Fibroblast of villous mesenchyme (primary cell): ENCODE results near the gene BAIAP3. TPM values are rescaled to one million over a fixed set of nuclear protein-coding genes. Genes with fewer than 3 reads are reported as not detected.

ENCODE experiments used
- DNase-seq: peaks from one replicate; pipeline ENCODE4 v3.0.0-alpha.2; 2010; ENCODE audit warnings: low read depth
- H3K4me3 ChIP-seq: 2 replicates; pipeline ENCODE4 v1.5.1; 2011; ENCODE audit warnings: low read depth, mild to moderate bottlenecking, low read length
- CTCF ChIP-seq: IDR thresholded peaks from 2 replicates; pipeline ENCODE4 v1.5.1; 2012; ENCODE audit warnings: low read depth, mild to moderate bottlenecking, low read length; ENCODE audit not compliant: insufficient read depth
- total RNA-seq: library from RNA; depleted of rRNA; stranded (reverse); fragments of >200 nt; gene quantifications from 2 replicates; pipeline ENCODE4 v1.2.3, GENCODE V29; 2012

BAIAP3 gene
- total RNA-seq, 1 donor, result under 0.01 TPM

- no peak for DNase-seq
- H3K4me3 ChIP-seq, result no peak overlapping the region
- TF ChIP-seq CTCF, result no peak
Measured at GRCh38 chr16:1387331-1387730, 53.9 kb downstream of the BAIAP3 start.

GRCh38 chr16:1389762-1390161 lies 56.3 kb downstream of the BAIAP3 start:
- TF ChIP-seq CTCF, result no peak
- no peak for DNase-seq
- H3K4me3 ChIP-seq, result no peak overlapping the region

GRCh38 chr16:1390239-1390779 lies 56.9 kb downstream of the BAIAP3 start:
- TF ChIP-seq CTCF, result no peak
- H3K4me3 ChIP-seq, result no peak overlapping the region
- DNase-seq, result no peak

GRCh38 chr16:1392826-1393225 lies 59.4 kb downstream of the BAIAP3 start:
- no peak for DNase-seq
- TF ChIP-seq CTCF, result no peak
- no peak overlapping the region for H3K4me3 ChIP-seq

- no peak overlapping the region for H3K4me3 ChIP-seq
- no peak for TF ChIP-seq CTCF
- no peak for DNase-seq
Measured at GRCh38 chr16:1393613-1394176, 60.2 kb downstream of the BAIAP3 start.

GRCh38 chr16:1394367-1394951 lies 61.0 kb downstream of the BAIAP3 start:
- no peak overlapping the region for H3K4me3 ChIP-seq
- no peak for DNase-seq
- TF ChIP-seq CTCF, result no peak
